Activated CD8-positive, alpha-beta T cell treated with anti-CD3 and anti-CD28 coated beads, Interleukin-2, amount 10 ng/mL, durations not matched to agents 7 days and 5 days (primary cell): ENCODE measurements around the gene CTDP1. TPM values are rescaled to one million over a fixed set of nuclear protein-coding genes. Genes with fewer than 3 reads are reported as not detected.

ENCODE experiments used
- ATAC-seq: fragments of 150-1000 bp; cut with Tn5 transposase; one replicate; pipeline ENCODE4 v1.10.0; 2021; ENCODE audit warnings: moderate library complexity
- CTCF ChIA-PET: fragments of 350-600 bp; sonication (Branson Sonifier 250); formaldehyde crosslinking; loops from one replicate; lab custom pipeline; 2021; ENCODE audit warnings: antibody characterized with exemption; lab: Charles Lee
- POLR2A ChIA-PET: fragments of 350-600 bp; sonication (Branson Sonifier 250); formaldehyde crosslinking; loops from one replicate; lab custom pipeline; 2021; ENCODE audit warnings: antibody characterized with exemption; lab: Charles Lee
- DNase-seq: peaks from one replicate; pipeline ENCODE4 v3.0.0-alpha.2; 2020
- H3K27ac Mint-ChIP-seq: one replicate; pipeline ENCODE4 v1.8.0; 2021; ENCODE audit warnings: mild to moderate bottlenecking, mixed read lengths
- H3K27me3 Mint-ChIP-seq: one replicate; pipeline ENCODE4 v1.8.0; 2021; ENCODE audit warnings: low read depth, mixed read lengths
- H3K36me3 Mint-ChIP-seq: one replicate; pipeline ENCODE4 v1.8.0; 2021; ENCODE audit warnings: low read depth, mixed read lengths
- H3K4me1 Mint-ChIP-seq: one replicate; pipeline ENCODE4 v1.8.0; 2021; ENCODE audit warnings: low read depth, mixed read lengths
- H3K4me3 Mint-ChIP-seq: one replicate; pipeline ENCODE4 v1.8.0; 2021; ENCODE audit warnings: mild to moderate bottlenecking, mixed read lengths
- H3K9me3 Mint-ChIP-seq: one replicate; pipeline ENCODE4 v1.8.0; 2022; ENCODE audit warnings: mixed read lengths; ENCODE audit not compliant: insufficient read depth
- total RNA-seq, 2 experiments: library from RNA; stranded (reverse); gene quantifications; one replicate each; pipeline ENCODE4 v1.2.3, GENCODE V29; 2021

CTDP1 gene
- total RNA-seq, 2 experiments from 2014 or later, result 35.5 to 36.8 TPM

DNA sequence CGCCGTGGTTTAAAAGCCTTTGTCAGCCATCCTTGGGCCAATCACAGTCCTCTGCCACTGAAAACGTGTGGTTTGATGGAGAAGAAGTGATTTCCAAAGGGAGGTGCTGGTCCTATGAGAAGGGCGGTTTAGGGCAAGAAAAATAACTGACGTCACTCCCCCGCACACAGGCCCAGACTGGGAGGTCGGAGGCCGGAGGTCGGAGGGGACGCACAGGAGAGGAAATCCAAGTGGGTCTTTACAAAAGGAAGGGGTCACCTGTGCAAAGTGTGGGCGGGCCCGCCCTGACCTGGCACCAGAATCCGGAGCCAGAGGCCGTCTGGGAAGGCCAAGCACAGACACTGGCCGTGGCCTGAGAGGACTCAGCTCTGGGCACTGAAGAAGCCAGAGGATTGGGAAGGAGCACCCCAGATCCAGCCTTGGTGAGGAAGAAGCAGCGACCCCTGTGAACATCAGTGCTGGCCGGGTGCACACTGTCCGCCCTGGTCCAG is 100.1 kb downstream of the CTDP1 start:
- no peaks in the 10 kb centered on the region for H3K9me3 Mint-ChIP-seq
- no peak overlapping the region for H3K4me3 Mint-ChIP-seq
- DNase-seq, result no peak
- POLR2A ChIA-PET, result no interaction called here
- ATAC-seq, result no peak
- no peaks in the 10 kb centered on the region for H3K36me3 Mint-ChIP-seq
- no peak overlapping the region for H3K27ac Mint-ChIP-seq
- H3K27me3 Mint-ChIP-seq, result no peaks in the 10 kb centered on the region
- no peaks in the 10 kb centered on the region for H3K4me1 Mint-ChIP-seq
- CTCF ChIA-PET, result no interaction called here

DNA sequence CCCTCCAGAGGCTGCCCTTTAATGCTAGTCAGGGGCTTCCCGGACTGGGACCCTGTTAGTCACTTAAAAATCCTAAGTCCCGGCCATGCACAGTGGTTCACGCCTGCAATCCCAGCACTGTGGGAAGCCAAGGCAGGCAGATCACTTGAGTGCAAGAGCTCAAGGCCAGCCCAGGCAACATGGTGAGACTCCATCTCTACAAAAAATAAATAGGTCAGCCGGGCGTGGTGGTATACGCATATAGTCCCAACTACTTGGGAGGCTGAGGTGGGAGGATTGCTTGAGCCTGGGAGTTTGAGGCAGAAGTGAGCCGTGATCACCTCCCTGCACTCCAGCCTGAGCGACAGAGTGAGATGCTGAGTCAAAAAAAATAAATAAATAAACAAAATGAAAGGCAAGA is 100.9 kb downstream of the CTDP1 start:
- CTCF ChIA-PET, result no interaction called here
- ATAC-seq (no peak), DNase-seq (no peak)
- no peaks in the 10 kb centered on the region for H3K36me3 Mint-ChIP-seq
- H3K27me3 Mint-ChIP-seq, result peaks cover under 1% of the 10 kb centered on the region
- no peak overlapping the region for H3K27ac Mint-ChIP-seq
- no peaks in the 10 kb centered on the region for H3K9me3 Mint-ChIP-seq
- H3K4me3 Mint-ChIP-seq, result no peak overlapping the region
- no peaks in the 10 kb centered on the region for H3K4me1 Mint-ChIP-seq
- POLR2A ChIA-PET, result no interaction called here

DNA sequence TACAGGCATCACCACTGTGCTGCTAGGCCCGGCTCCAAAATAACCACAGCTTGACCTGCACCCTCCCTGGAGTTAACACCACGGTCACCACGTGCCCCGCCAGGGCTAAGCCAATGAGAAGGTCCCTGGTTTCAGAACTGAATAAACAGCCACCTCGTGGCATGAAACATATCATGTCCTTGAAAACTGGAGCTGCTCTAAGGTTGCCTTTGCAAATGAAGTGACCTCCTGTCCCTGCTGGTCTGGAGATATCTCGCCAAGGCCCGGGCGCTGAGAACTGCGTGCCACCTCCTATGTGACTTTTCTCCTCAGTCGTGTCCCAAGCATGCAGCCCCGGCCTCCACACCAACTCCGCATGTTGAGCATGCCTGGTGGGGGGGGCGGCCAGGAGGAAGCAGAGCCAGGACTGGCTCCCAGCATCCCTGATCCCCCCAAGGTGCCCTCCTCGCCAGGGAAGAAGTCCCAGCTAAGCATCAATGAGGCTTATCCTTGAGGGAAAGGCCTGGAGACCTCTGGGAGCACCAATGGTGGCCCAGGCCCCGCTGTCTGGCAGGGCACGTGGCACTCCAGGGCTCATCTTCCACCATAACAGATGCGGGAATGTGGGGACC is 101.8 kb downstream of the CTDP1 start:
- Mint-ChIP-seq H3K4me3 (no peak overlapping the region), H3K36me3 (no peaks in the 10 kb centered on the region), H3K27me3 (peaks cover 4% of the 10 kb centered on the region), H3K9me3 (no peaks in the 10 kb centered on the region), H3K27ac (no peak overlapping the region), H3K4me1 (no peaks in the 10 kb centered on the region)
- ATAC-seq, result no peak
- no peak for DNase-seq
- CTCF ChIA-PET, result no interaction called here
- POLR2A ChIA-PET, result no interaction called here

DNA sequence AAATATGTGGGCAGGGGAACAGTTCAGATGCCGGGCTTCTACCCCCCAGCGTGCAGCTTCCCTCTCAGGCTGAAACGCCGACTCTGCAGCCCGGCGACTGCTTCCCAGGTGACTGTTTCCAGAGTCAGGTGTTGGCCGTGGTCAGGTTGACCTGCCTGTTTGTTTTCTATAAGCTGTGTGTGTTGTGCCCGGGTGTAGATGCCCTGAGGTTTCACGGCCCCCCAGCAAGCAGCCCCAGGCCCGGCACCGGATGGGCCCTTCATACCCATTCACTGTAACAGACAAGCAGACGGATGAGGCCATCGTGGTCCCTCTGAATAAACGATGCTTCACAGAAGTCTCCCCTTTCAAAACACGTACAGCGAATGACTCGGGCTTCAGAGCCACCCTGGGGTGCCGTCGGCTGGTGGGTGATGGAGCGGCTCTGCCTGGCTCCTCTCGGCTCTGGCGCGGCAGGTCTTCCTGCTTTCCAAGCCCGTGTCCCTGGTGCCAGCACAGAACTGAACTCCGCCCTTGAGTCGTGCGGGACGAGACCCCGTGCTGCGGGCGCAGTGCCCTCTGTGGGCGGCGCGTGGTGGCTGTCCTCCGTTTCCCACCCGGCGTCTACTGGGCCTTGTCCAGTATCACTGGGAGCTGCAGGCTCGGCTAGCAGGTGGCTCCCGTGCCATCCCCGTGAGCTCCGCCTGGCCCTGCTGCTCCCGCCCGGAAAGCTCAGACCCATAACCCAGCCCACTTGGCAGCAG is 103.1 kb downstream of the CTDP1 start:
- Mint-ChIP-seq H3K4me1 (no peaks in the 10 kb centered on the region), H3K27ac (no peak overlapping the region), H3K4me3 (no peak overlapping the region), H3K9me3 (no peaks in the 10 kb centered on the region), H3K36me3 (no peaks in the 10 kb centered on the region), H3K27me3 (peaks cover 16% of the 10 kb centered on the region)
- no peak for ATAC-seq
- ChIA-PET CTCF (no interaction called here), POLR2A (interaction anchor here (0.7 kb wide), 1 partner anchor 259 kb away, joined by 4 read pairs; no protein-coding TSS in a partner anchor)
- DNase-seq, result no peak

DNA sequence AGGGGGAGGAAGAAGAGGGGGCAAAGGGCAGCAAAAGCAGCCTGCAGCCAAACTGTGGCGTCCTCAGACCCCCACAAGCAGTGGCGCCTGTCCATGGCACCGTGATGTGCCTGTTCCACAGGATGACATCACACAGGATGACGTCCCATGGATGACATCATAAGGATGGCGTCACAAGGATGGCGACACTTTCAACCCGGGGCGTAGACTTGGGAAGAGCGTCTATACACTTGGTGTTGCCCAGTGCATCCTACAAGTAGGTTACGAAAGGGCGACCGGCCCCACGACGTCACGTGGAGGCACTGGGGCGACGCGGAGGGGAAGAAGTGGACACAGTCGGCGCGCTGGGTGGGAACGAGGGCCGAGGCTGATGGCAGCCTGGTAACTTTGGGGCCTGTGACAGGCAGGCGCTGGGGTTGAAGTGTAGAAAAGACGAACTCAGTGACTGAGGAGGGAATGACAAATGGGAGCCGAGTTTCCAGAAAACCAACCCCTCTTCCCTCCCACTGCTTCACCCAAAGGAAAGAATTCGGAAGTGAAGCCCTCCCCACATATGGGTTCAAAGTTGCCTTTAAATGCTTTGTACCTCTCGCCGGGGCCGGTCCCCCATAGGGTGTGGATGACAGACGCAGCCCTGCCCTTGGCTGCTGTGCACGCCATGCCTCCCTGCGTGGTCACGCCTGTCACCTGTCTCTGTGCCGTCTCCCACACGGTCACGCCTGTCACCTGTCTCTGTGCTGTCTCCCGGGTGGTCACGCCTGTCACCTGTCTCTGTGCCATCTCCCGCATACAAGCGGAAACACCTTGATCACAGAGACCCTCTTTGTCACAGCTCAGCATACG is 104.7 kb downstream of the CTDP1 start:
- POLR2A ChIA-PET, result no interaction called here
- CTCF ChIA-PET, result no interaction called here

DNA sequence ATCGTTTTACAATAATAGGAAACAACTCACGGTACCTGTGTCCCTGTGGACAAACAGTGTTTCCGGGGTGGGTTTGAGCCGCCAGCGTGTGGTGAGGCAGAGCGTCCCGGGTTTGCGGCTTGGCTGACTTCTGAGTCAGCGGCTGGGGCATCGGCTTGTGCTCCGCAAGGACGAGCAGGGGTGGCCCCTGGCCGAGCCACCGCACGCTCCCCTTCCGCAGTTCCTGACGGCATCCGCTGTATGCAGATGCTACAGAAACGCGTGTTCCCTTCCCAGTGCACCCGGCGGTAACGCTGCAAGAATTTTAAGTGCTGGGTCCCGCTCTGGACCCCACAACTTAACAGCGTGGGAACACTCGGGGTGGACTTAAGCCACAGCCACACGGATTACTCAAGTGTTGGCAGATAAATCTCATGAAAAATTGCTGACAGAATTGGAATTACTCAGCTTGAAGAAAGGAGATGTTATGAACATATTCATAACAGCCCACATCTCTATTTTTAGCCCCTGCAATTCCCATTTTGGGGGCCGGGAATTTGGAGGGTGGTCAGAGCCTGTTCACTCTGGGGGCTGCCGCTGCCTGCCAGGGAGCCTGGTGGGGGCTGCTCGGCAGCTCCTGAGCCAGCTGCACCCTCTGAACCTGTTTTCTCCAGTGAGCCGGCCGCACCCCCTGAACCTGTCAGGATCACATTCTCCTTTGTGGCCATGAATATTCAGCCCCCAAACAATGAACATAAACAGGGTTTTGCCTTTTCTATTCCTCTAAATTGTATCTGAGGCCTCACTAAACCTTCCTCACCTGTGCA is 105.6 kb downstream of the CTDP1 start:
- H3K27me3 Mint-ChIP-seq, result peaks cover 25% of the 10 kb centered on the region
- H3K36me3 Mint-ChIP-seq, result peaks cover 4% of the 10 kb centered on the region
- ChIA-PET POLR2A (no interaction called here), CTCF (no interaction called here)
- no peak for DNase-seq
- H3K4me3 Mint-ChIP-seq, result no peak overlapping the region
- no peaks in the 10 kb centered on the region for H3K9me3 Mint-ChIP-seq
- H3K4me1 Mint-ChIP-seq, result no peaks in the 10 kb centered on the region
- H3K27ac Mint-ChIP-seq, result no peak overlapping the region
- ATAC-seq, result no peak

More for the DNA sequence above, 104.7 kb downstream of the CTDP1 start:
- Mint-ChIP-seq H3K4me3 (no peak overlapping the region), H3K27ac (no peak overlapping the region), H3K4me1 (no peaks in the 10 kb centered on the region), H3K9me3 (no peaks in the 10 kb centered on the region), H3K36me3 (peaks cover 4% of the 10 kb centered on the region), H3K27me3 (peaks cover 23% of the 10 kb centered on the region)
- no peak for DNase-seq
- ATAC-seq, result no peak

DNA sequence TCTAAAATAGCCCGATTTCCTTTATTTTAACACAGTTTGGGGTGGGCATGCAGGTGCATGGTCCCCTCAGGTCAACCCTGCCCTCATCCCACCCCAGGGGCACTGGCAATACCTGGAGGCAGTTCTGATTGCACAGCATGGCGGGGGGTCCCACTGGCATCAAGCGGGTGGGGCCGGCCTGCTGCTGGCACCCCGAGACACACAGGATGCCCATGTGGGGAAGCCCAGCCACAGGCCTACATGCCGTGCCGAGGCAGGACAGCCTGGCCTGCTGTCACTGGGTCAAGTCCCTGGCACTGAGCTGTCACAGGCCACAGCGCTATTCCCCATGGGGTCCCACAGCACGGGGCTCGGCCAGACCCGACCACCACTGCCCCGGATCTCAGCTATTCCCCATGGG is 106.2 kb downstream of the CTDP1 start:
- H3K36me3 Mint-ChIP-seq, result peaks cover 4% of the 10 kb centered on the region
- H3K9me3 Mint-ChIP-seq, result no peaks in the 10 kb centered on the region
- POLR2A ChIA-PET, result no interaction called here
- ATAC-seq (no peak), DNase-seq (no peak)
- H3K4me1 Mint-ChIP-seq, result no peaks in the 10 kb centered on the region
- H3K27ac Mint-ChIP-seq, result no peak overlapping the region
- H3K27me3 Mint-ChIP-seq, result peaks cover 30% of the 10 kb centered on the region
- CTCF ChIA-PET, result no interaction called here
- H3K4me3 Mint-ChIP-seq, result no peak overlapping the region

DNA sequence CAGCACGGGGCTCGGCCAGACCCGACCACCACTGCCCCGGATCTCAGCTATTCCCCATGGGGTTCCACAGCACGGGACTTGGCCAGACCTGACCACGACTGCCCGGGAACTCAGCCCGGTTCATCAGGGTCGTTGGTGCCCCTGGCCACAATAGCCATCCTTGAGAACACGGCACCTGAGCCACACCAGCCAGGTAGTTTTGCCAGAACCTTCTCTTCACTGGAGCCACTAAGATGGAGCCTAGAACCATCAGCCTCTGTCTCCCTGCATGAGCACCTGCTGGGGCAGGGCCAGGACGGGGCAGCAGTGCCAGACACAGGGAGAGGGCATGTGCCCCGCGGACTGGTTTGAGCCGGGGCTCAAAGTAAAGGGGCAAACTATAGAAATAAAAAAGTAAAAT is 106.7 kb downstream of the CTDP1 start:
- Mint-ChIP-seq H3K27me3 (peaks cover 35% of the 10 kb centered on the region), H3K9me3 (no peaks in the 10 kb centered on the region), H3K27ac (no peak overlapping the region), H3K36me3 (peaks cover 4% of the 10 kb centered on the region), H3K4me1 (peaks cover under 1% of the 10 kb centered on the region), H3K4me3 (no peak overlapping the region)
- POLR2A ChIA-PET, result no interaction called here
- no peak for DNase-seq
- ATAC-seq, result no peak
- CTCF ChIA-PET, result no interaction called here

DNA sequence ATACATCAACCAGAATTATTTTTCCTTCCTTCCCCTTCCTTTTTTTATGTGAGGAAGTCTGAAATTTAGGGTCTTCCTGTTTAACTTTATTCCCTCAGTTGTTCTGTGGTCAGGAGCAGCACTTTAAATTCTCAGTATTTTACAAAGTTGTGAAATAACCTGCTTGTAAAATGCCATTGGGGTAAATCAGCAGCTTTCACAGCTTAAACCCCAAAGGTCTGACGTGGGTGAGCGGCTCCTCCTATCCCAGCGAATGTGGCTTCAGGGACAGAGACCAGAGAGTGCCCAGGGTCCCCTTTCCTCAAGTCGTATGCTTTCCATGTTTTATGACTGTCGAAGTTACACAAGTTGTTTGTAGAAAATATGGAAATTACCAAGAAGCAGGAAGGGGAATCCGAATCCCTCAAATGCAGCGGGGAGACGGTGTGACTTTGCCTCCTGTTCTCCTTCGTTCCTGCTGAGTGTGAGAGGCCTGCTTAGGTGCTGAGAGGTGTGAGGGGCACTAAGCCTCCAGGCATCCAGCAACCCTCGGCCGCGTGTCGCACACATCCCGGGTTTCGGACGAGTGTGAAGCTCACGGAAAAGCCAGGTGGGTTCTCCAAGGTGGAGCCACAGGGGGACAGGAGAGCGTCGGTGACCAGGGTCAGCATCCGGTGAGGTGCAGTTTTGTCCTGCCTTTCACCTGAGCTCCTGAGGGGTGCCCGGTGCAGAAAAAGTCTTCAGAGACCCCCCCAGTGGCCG is 107.4 kb downstream of the CTDP1 start:
- ATAC-seq, result no peak
- ChIA-PET CTCF (no interaction called here), POLR2A (no interaction called here)
- Mint-ChIP-seq H3K4me1 (peaks cover 2% of the 10 kb centered on the region), H3K9me3 (no peaks in the 10 kb centered on the region), H3K4me3 (no peak overlapping the region), H3K27ac (no peak overlapping the region), H3K36me3 (peaks cover 4% of the 10 kb centered on the region), H3K27me3 (peaks cover 40% of the 10 kb centered on the region)
- DNase-seq, result no peak

DNA sequence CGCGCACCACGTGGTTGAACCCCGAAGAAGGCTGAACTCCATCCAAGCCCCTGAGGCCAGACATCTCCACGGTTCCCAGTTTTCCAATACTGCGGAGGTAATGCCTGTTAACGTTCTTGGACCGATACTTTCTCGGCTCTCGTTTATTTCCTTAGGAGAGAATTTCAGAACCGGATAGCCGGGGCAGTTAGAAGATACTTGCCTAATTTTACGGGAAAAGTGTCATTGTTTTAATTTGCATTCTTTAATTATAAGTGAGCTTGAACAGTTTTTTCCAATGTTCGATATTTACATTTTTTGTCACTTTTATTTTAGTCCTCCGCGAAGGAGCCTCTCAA is 107.9 kb downstream of the CTDP1 start:
- peaks cover 2% of the 10 kb centered on the region for H3K4me1 Mint-ChIP-seq
- POLR2A ChIA-PET, result no interaction called here
- H3K4me3 Mint-ChIP-seq, result no peak overlapping the region
- H3K27ac Mint-ChIP-seq, result no peak overlapping the region
- DNase-seq, result no peak
- CTCF ChIA-PET, result no interaction called here
- ATAC-seq, result no peak
- no peaks in the 10 kb centered on the region for H3K9me3 Mint-ChIP-seq
- H3K36me3 Mint-ChIP-seq, result peaks cover 4% of the 10 kb centered on the region
- peaks cover 46% of the 10 kb centered on the region for H3K27me3 Mint-ChIP-seq
